Measurements from ENCODE around the gene OCIAD2. TPM values are rescaled to one million over a fixed set of nuclear protein-coding genes. Genes with fewer than 3 reads are reported as not detected.

Gene OCIAD2
- total RNA-seq, 1 experiment from 2014 or later, result 10.5 TPM

GRCh38 chr4:48944756-48945241, 38.2 kb upstream of the OCIAD2 start:
- no TSS peak for BruUV-seq (replicated peaks)
- no peak overlapping the region for H3K27ac Mint-ChIP-seq (ENCODE audit: unreplicated experiment)
- POLR2A ChIA-PET, result interaction anchor here (0.6 kb wide), 1 partner anchor 11 kb away, joined by 4 read pairs; no protein-coding TSS in a partner anchor

GRCh38 chr4:48944252-48944651, 37.7 kb upstream of the OCIAD2 start:
- H3K4me1 Mint-ChIP-seq (ENCODE audit: low read depth, unreplicated experiment), result peaks cover 7% of the 10 kb centered on the region
- H3K9me3 Mint-ChIP-seq (ENCODE audit: unreplicated experiment), result no peaks in the 10 kb centered on the region
- Histone ChIP-seq H3K9me3 (no peaks in the 10 kb centered on the region), H3K36me3 (ENCODE audit: control insufficient read depth, insufficient read depth, low read length) (no peaks in the 10 kb centered on the region), H3K27me3 (replicated peaks; ENCODE audit: control insufficient read depth, insufficient read depth, low read length) (no peaks in the 10 kb centered on the region), H3K4me1 (0 out of 2 replicates have a peak, but pooled peaks cover 2% of the 10 kb centered on the region), H3K4me3 (ENCODE audit: low read depth, low read length) (no peak overlapping the region)
- no peak overlapping the region for H3K27ac Mint-ChIP-seq (ENCODE audit: unreplicated experiment)
- TF ChIP-seq CTCF (IDR thresholded peaks at IDR 0.05; ENCODE audit: insufficient read depth in 1 of 2, low read depth in 1 of 2, low read length in 1 of 2, severe bottlenecking in 1 of 2, unreplicated experiment in 1 of 2), result no peak
- CTCF ChIA-PET, result interaction anchor here (1.2 kb wide), 1 partner anchor 18 kb away, joined by 4 read pairs; no protein-coding TSS in a partner anchor
- no peaks in the 10 kb centered on the region for H3K36me3 Mint-ChIP-seq (ENCODE audit: insufficient read depth, unreplicated experiment)
- H3K4me3 Mint-ChIP-seq (ENCODE audit: unreplicated experiment), result no peak overlapping the region
- BruUV-seq (replicated peaks), result no TSS peak
- intact Hi-C loops (cut with micrococcal nuclease; ENCODE audit: unreplicated experiment), result no loop called here
- POLR2A ChIA-PET, result no interaction called here
- no peak for DNase-seq
- no peaks in the 10 kb centered on the region for H3K27me3 Mint-ChIP-seq (ENCODE audit: insufficient read depth, unreplicated experiment)

More at GRCh38 chr4:48944756-48945241, 38.2 kb upstream of the OCIAD2 start:
- Histone ChIP-seq H3K4me1 (0 out of 2 replicates have a peak, but pooled peaks cover 2% of the 10 kb centered on the region), H3K36me3 (ENCODE audit: control insufficient read depth, insufficient read depth, low read length) (no peaks in the 10 kb centered on the region), H3K4me3 (ENCODE audit: low read depth, low read length) (no peak overlapping the region), H3K27me3 (replicated peaks; ENCODE audit: control insufficient read depth, insufficient read depth, low read length) (no peaks in the 10 kb centered on the region), H3K9me3 (no peaks in the 10 kb centered on the region)
- Mint-ChIP-seq H3K4me3 (ENCODE audit: unreplicated experiment) (no peak overlapping the region), H3K4me1 (ENCODE audit: low read depth, unreplicated experiment) (peaks cover 7% of the 10 kb centered on the region), H3K9me3 (ENCODE audit: unreplicated experiment) (no peaks in the 10 kb centered on the region), H3K36me3 (ENCODE audit: insufficient read depth, unreplicated experiment) (no peaks in the 10 kb centered on the region), H3K27me3 (ENCODE audit: insufficient read depth, unreplicated experiment) (no peaks in the 10 kb centered on the region)
- peak; percentile 15 to 49 for TF ChIP-seq CTCF (IDR thresholded peaks at IDR 0.05; ENCODE audit: insufficient read depth in 1 of 2, low read depth in 1 of 2, low read length in 1 of 2, severe bottlenecking in 1 of 2, unreplicated experiment in 1 of 2)
- peak in 1 of 2 experiments; percentile 29 for DNase-seq
- CTCF ChIA-PET, result interaction anchor here (0.5 to 1.2 kb wide), 4 partner anchors 11 to 502 kb away, joined by 3 to 5 read pairs (median 4); no protein-coding TSS in a partner anchor
- intact Hi-C loops (cut with micrococcal nuclease; ENCODE audit: unreplicated experiment), result no loop called here

DNA sequence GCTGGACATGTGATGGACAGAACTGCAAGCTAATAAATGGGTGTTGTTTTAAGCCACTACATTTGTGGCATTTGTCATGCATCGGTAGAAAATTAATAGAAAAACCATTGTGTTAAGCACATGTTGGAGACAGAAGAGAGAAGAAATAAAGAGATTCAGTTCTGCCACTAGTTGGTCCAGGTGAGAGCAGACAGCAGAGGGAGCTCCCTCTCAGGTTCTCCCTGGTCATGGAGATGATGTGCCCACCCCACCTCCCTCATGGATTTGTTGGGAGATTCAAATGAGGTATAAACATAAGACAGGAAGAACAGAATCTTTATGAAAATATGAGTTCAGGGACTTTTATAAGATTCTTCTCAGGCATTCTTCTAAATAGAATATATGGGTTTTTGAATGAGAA, 36.8 kb upstream of the OCIAD2 start:
- H3K27me3 Mint-ChIP-seq (ENCODE audit: insufficient read depth, unreplicated experiment), result no peaks in the 10 kb centered on the region
- Histone ChIP-seq H3K4me3 (ENCODE audit: low read depth, low read length) (no peak overlapping the region), H3K27me3 (replicated peaks; ENCODE audit: control insufficient read depth, insufficient read depth, low read length) (no peaks in the 10 kb centered on the region), H3K36me3 (ENCODE audit: control insufficient read depth, insufficient read depth, low read length) (no peaks in the 10 kb centered on the region), H3K4me1 (0 out of 2 replicates have a peak, but pooled peaks cover 2% of the 10 kb centered on the region), H3K9me3 (no peaks in the 10 kb centered on the region)
- no peaks in the 10 kb centered on the region for H3K9me3 Mint-ChIP-seq (ENCODE audit: unreplicated experiment)
- no peaks in the 10 kb centered on the region for H3K36me3 Mint-ChIP-seq (ENCODE audit: insufficient read depth, unreplicated experiment)
- H3K4me3 Mint-ChIP-seq (ENCODE audit: unreplicated experiment), result no peak overlapping the region
- TF ChIP-seq CTCF (IDR thresholded peaks at IDR 0.05; ENCODE audit: insufficient read depth in 1 of 2, low read depth in 1 of 2, low read length in 1 of 2, severe bottlenecking in 1 of 2, unreplicated experiment in 1 of 2), result peak in 1 of 2 experiments; percentile 58
- intact Hi-C loops (cut with micrococcal nuclease; ENCODE audit: unreplicated experiment), result loop anchor here (1.0 kb wide), 1 partner anchor 20 kb away; no protein-coding TSS in a partner anchor
- no TSS peak for BruUV-seq (replicated peaks)
- ChIA-PET CTCF (interaction anchor here (1.0 kb wide), 2 partner anchors 18 to 29 kb away, joined by 3 to 4 read pairs; no protein-coding TSS in a partner anchor), POLR2A (no interaction called here)
- H3K4me1 Mint-ChIP-seq (ENCODE audit: low read depth, unreplicated experiment), result peaks cover 7% of the 10 kb centered on the region
- DNase-seq, result peak; percentile 59 to 67
- no peak overlapping the region for H3K27ac Mint-ChIP-seq (ENCODE audit: unreplicated experiment)
